HepG2 (cell line): ENCODE data around the gene STIP1.

ENCODE experiments used
- BCLAF1 ChIP-seq: fragments of 450-650 bp; IDR thresholded peaks from 2 replicates; pipeline ENCODE4 v1.6.1; 2017; ENCODE audit warnings: mild to moderate bottlenecking
- BRCA1 ChIP-seq: sonication (generic); formaldehyde crosslinking; IDR thresholded peaks from 2 replicates; pipeline ENCODE4 v1.4.0; 2020; ENCODE audit warnings: missing genetic modification reagents
- CTCF ChIP-seq: sonication (generic); formaldehyde crosslinking; IDR thresholded peaks from 2 replicates; pipeline ENCODE4 v1.5.0; 2020; ENCODE audit warnings: mild to moderate bottlenecking, missing genetic modification reagents, moderate library complexity
- FIP1L1 ChIP-seq: fragments of 200-400 bp; formaldehyde crosslinking; IDR thresholded peaks from 2 replicates; pipeline ENCODE4 v1.6.1; 2018; ENCODE audit warnings: low read depth, mild to moderate bottlenecking, low read length, moderate library complexity, borderline replicate concordance; ENCODE audit not compliant: insufficient read depth
- FOXO4 ChIP-seq: sonication (generic); formaldehyde crosslinking; conservative IDR thresholded peaks from 2 replicates; pipeline ENCODE4 v1.8.1; 2023; ENCODE audit warnings: missing genetic modification reagents
- GABPA ChIP-seq, 2 experiments: IDR thresholded peaks; 2 replicates each; pipeline ENCODE4 v1.6.1; 2011 to 2016; ENCODE audit warnings: low read depth in 2 of 2, low read length in 1 of 2, missing biosample characterization in 1 of 2, missing genetic modification characterization in 1 of 2
- PREB ChIP-seq: sonication (generic); formaldehyde crosslinking; IDR thresholded peaks from 2 replicates; pipeline ENCODE4 v1.4.0; 2020; ENCODE audit warnings: missing genetic modification reagents
- SNAI1 ChIP-seq: sonication (generic); formaldehyde crosslinking; IDR thresholded peaks from 2 replicates; pipeline ENCODE4 v1.5.0; 2020; ENCODE audit warnings: mild to moderate bottlenecking, missing genetic modification reagents, borderline replicate concordance
- ZNF274 ChIP-seq: sonication (generic); formaldehyde crosslinking; IDR thresholded peaks from 2 replicates; pipeline ENCODE4 v1.5.1; 2020; ENCODE audit warnings: mild to moderate bottlenecking, missing genetic modification reagents
- ZNF503 ChIP-seq: sonication (generic); formaldehyde crosslinking; IDR thresholded peaks from 2 replicates; pipeline ENCODE4 v1.4.0; 2020; ENCODE audit warnings: missing genetic modification reagents
- ZNF766 ChIP-seq: sonication (generic); formaldehyde crosslinking; IDR thresholded peaks from 2 replicates; pipeline ENCODE4 v1.5.0; 2020; ENCODE audit warnings: missing genetic modification reagents, borderline replicate concordance

GRCh38 chr11:64148226-64148916, 37.6 kb upstream of the STIP1 start:
- TF ChIP-seq ZNF274 (CRISPR knock-in tag): no peak
- TF ChIP-seq ZNF766 (CRISPR knock-in tag): no peak
- TF ChIP-seq BCLAF1: no peak
- TF ChIP-seq FOXO4 (CRISPR knock-in tag): no peak
- peak; percentile 89 for TF ChIP-seq CTCF (CRISPR knock-in tag)
- TF ChIP-seq GABPA (IDR thresholded peaks at IDR 0.05; ENCODE audit: low read depth, low read length): no peak
- no peak for TF ChIP-seq GABPA (CRISPR knock-in tag; IDR thresholded peaks at IDR 0.05; ENCODE audit: low read depth)
- no peak for TF ChIP-seq PREB
- TF ChIP-seq FIP1L1: no peak
- TF ChIP-seq ZNF503 (CRISPR knock-in tag): no peak
- TF ChIP-seq BRCA1: no peak
- TF ChIP-seq SNAI1: no peak
